HG03571 (cell line): Measurements from ENCODE around the gene CD96.
"Not testable (repeated sequence)": the region's sequence is repeated elsewhere in the genome, so short reads cannot be mapped to it uniquely, and the experiment has no call there.

Experiments used
- ATAC-seq: cut with Tn5 transposase; IDR thresholded peaks from one replicate; pipeline ENCODE4 v1.9.1; 2021; ENCODE audit not compliant: unreplicated experiment

CD96 gene, protein sequence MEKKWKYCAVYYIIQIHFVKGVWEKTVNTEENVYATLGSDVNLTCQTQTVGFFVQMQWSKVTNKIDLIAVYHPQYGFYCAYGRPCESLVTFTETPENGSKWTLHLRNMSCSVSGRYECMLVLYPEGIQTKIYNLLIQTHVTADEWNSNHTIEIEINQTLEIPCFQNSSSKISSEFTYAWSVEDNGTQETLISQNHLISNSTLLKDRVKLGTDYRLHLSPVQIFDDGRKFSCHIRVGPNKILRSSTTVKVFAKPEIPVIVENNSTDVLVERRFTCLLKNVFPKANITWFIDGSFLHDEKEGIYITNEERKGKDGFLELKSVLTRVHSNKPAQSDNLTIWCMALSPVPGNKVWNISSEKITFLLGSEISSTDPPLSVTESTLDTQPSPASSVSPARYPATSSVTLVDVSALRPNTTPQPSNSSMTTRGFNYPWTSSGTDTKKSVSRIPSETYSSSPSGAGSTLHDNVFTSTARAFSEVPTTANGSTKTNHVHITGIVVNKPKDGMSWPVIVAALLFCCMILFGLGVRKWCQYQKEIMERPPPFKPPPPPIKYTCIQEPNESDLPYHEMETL

DNA sequence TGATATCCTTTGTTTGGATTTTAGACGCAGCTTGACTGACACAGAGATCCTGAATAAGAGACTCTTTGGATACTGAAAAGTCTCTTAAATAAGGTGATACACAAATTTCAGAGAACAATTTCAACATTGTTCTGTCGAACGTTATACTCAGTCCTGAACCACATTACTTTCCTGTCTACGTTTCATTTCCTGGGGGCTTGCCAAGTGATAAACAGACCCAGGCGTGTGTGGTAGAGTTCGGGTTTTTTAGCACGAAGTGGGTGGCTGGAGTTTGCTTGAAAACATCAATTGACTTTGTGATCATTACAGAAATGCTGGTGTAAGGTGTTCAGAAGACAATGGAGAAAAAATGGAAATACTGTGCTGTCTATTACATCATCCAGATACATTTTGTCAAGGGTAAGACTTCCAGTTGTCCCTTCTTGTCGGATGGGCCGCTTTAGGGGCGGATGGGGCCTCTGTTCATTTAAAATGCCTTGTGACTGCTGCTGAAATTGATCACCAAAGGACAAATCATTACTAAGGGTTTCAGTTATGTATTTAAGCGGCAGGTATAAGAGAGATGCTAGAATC lies at the start of gene CD96:
Gene CD96, plus strand, starts transcription at position 287 of the 573 bp plus-strand sequence. Its CDS starts 52 bp downstream, at position 339.
- peak; percentile 23 for ATAC-seq

- ATAC-seq, result no peak
These were observed 48.7 kb upstream of the CD96 start for GRCh38 chr3:111493276-111493675.

DNA sequence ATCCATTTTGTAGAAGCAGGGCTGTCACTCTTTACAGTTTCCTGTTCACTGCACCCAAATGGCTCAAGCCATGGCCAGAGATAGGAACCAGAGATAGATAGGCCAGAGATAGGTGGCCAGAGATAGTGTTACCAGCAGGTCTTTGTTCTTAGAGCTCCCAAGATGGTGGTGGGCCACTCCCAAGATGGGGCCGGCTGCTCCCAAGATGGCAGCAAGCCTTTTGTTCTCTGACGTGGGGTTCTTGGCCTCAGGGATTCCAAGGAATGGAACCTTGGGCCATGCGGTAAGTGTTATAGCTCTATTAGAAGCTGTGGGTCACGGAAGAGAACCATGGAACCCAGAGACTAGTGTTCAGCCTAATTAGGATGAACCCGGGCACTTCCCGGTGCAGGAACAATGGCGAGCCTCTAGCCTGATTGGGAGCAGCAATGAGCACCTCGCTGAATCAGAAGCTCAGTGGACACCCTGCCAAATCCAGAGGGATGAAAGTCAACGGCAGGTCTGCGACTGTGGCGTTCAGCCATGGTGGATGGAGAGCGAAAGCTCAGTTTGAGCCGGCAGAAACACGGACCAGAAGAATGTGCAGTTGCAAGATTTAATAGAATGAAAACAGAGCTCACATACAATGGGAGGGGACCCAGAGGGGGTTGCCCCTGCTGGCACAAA lies 45.0 kb upstream of the CD96 start:
- no peak for ATAC-seq

DNA sequence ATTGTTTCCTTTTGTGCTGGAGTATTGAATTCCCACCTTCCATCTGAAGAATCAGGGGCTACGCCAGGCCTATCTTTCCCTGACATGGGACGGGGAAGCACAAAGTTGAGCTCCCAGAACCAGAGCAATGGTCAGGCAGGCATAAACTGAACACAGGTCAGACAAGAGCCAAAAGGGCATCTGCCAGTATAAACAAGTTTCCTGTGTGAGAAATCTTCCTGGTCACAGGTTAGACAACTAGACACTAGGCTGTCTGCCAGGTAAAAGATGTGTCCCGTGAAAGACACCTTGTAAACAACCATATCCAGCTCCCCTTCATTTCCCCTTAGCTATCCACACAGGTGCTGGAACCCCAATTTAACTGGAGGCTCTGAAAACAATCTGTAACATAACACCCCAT lies 44.0 kb upstream of the CD96 start:
- ATAC-seq, result no peak

DNA sequence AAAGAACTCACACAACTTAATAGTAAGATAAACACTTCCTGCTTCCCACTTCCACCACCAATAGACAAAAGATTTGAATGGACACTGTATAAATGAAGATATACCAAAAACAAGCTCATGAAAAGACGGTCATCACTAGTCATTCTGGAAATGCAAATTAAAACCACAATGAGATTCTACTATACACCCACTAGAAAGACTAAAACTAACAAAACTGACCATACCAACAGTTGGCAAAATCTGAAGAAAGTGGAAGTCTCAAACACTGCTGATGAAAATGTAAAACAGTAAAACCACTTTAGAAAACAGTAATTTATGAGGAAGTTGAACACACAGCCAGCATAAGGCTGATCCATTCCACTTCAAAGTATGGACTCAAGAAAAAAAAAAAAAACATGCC lies 35.6 kb upstream of the CD96 start:
- ATAC-seq, result no peak

DNA sequence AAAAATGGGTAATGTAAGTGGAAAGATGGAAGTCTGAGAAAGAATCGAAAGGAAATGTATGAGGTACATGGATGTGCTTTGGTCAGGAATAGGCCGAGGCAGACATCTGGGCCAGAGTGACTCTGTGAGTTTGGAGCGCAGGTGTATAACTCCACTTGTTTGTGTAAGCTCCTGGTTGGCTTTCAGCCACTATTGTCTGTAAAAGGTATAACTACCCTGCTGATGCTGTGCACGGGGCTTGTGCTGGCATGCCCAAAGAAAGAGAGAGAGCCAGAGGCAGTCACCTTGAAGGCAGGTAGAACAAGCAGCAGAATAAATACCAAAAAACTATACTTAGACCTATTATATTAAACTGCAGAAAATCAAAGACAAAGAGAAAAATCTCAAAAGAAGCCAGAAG lies 32.7 kb upstream of the CD96 start:
- ATAC-seq, result no peak

DNA sequence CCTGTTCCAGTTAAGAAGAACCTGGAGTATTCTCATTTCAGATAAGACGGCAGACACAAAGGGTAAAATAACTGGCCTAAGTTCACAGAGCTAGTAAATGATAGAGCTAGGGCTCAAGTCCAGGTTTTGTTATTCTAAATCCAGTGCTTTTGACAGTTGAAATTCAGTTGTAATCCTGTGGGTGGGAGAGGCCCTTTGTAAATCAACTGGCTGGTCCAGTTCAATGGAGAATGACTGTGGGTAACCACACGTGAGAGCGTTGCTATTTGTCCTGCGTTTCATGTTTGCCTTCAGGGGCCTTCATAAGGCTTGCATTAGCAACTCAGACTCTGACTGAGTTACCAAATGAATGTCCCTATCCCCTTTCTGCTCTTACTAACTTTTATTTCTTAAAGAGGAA lies 24.2 kb upstream of the CD96 start:
- no peak for ATAC-seq

- no peak for ATAC-seq
These were observed 22.7 kb upstream of the CD96 start for GRCh38 chr3:111519178-111519855.

DNA sequence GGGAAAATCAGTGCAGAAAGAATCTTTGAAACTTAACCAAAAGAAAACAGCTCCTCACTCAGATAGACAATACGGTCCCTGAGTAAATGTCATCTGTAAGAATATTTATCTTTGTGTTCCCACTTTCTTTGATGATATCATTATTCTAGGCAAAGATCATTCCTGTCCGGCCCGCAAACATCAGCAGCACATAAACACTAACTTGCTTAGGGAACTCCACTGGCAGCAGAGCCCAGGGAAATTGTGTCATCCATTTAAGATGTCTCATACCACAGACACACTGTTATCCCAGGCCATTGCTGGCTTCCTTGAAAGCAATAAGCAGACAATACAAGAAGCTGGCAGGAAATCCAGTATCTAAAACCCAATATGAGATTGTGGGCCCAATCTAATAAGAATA lies 20.1 kb upstream of the CD96 start:
- no peak for ATAC-seq

GRCh38 chr3:111524486-111524885 lies 17.5 kb upstream of the CD96 start:
- not testable (repeated sequence) for ATAC-seq

- no peak for ATAC-seq
These were observed 10.6 kb upstream of the CD96 start for GRCh38 chr3:111531446-111531845.

DNA sequence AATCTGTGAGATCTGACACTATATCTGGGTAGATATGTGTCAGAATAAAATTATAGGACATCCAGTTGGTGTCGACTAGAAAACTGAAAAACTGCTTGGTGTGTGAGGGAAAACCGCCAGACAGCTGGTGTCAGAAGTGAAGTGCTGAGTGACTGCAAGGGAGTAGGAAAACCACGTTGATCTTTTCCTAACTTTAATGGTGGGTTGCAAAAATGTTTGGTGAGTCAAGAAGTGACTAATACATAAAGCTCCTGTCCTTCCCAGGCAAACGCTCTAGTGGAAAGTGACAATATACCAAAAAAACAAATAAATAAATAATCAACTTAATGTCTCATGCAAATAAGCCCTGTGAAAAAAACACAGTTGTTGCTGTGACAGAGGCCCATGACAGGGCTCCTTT lies 7.3 kb upstream of the CD96 start:
- no peak for ATAC-seq

GRCh38 chr3:111538111-111538510 lies 3.9 kb upstream of the CD96 start:
- no peak for ATAC-seq

GRCh38 chr3:111538681-111539083 lies 3.3 kb upstream of the CD96 start:
- ATAC-seq, result peak; percentile 31

GRCh38 chr3:111539351-111540331 lies 2.4 kb upstream of the CD96 start:
- peak; percentile 73 for ATAC-seq

GRCh38 chr3:111541391-111541790 lies 606 bp upstream of the CD96 start:
- ATAC-seq, result no peak

GRCh38 chr3:111542611-111543300 lies 759 bp downstream of the CD96 start:
- no peak for ATAC-seq

- ATAC-seq, result no peak
These were observed 3.4 kb downstream of the CD96 start for GRCh38 chr3:111545349-111545748.

DNA sequence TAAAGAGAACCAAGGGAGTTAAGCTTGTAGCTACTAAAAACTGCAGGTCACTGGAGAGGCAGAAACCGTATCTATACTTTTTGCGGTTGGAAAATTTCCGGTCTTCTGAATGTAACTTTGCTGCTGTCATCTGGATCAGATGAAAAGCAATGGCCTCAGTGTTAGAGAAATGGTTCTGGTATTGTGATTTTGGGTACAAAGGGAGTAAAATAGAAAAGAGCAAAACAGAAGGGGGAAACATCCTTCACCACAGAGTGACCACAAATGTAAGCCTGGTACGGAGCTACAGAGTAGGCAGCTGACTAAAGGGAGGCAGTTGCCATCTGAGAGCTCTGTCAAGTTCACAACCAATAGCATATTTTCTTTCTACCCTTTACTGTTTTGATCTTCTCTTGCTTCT lies 5.6 kb downstream of the CD96 start:
- ATAC-seq, result peak; percentile 84
